HEK293 (cell line): Measurements from ENCODE around the gene AOAH.

Experiments used
- CTCF ChIP-seq: fragments of 450-650 bp; formaldehyde crosslinking; IDR thresholded peaks from 2 replicates; pipeline ENCODE4 v1.5.1; 2016; ENCODE audit warnings: missing biosample characterization, missing genetic modification characterization
- GLI2 ChIP-seq: fragments of 450-650 bp; formaldehyde crosslinking; IDR thresholded peaks from 2 replicates; pipeline ENCODE4; 2017; ENCODE audit warnings: missing biosample characterization, missing genetic modification characterization, low read depth, borderline replicate concordance
- GLIS2 ChIP-seq: fragments of 450-650 bp; formaldehyde crosslinking; IDR thresholded peaks from 2 replicates; pipeline ENCODE4 v1.5.1; 2016; ENCODE audit warnings: missing biosample characterization, missing genetic modification characterization
- PRDM10 ChIP-seq: fragments of 450-650 bp; formaldehyde crosslinking; IDR thresholded peaks from 2 replicates; pipeline ENCODE4 v1.5.1; 2016; ENCODE audit warnings: missing biosample characterization, missing genetic modification characterization
- SETDB1 ChIP-seq: IDR thresholded peaks from one replicate; pipeline ENCODE4 v1.6.1; 2017; ENCODE audit warnings: mild to moderate bottlenecking, low read length, moderate library complexity, mixed read lengths; ENCODE audit not compliant: insufficient read length
- TCF7L2 ChIP-seq: IDR thresholded peaks from 2 replicates; pipeline ENCODE4 v1.6.1; 2011; ENCODE audit warnings: low read depth, mild to moderate bottlenecking, inconsistent platforms, low read length, moderate library complexity, borderline replicate concordance
- ZBTB1 ChIP-seq: fragments of 450-650 bp; formaldehyde crosslinking; IDR thresholded peaks from 2 replicates; pipeline ENCODE4 v1.5.1; 2016; ENCODE audit warnings: missing biosample characterization, missing genetic modification characterization
- ZBTB17 ChIP-seq: fragments of 450-650 bp; formaldehyde crosslinking; IDR thresholded peaks from 2 replicates; pipeline ENCODE4 v1.5.1; 2016; ENCODE audit warnings: missing biosample characterization, missing genetic modification characterization
- ZBTB7A ChIP-seq: fragments of 450-650 bp; formaldehyde crosslinking; IDR thresholded peaks from 2 replicates; pipeline ENCODE4 v1.5.1; 2016; ENCODE audit warnings: low read depth, missing biosample characterization, missing genetic modification characterization
- ZBTB8A ChIP-seq: fragments of 450-650 bp; formaldehyde crosslinking; IDR thresholded peaks from 2 replicates; pipeline ENCODE4 v1.5.1; 2016; ENCODE audit warnings: missing biosample characterization, missing genetic modification characterization
- ZNF121 ChIP-seq: fragments of 450-650 bp; formaldehyde crosslinking; IDR thresholded peaks from 2 replicates; pipeline ENCODE4 v1.5.1; 2016; ENCODE audit warnings: missing biosample characterization, missing genetic modification characterization
- ZNF24 ChIP-seq: fragments of 450-650 bp; formaldehyde crosslinking; IDR thresholded peaks from 2 replicates; pipeline ENCODE4 v1.5.1; 2016; ENCODE audit warnings: missing biosample characterization, missing genetic modification characterization
- ZNF624 ChIP-seq: fragments of 450-650 bp; formaldehyde crosslinking; IDR thresholded peaks from 2 replicates; pipeline ENCODE4 v1.5.1; 2017; ENCODE audit warnings: missing biosample characterization, missing genetic modification characterization

GRCh38 chr7:36626111-36626510 is 98.2 kb downstream of the AOAH start:
- TF ChIP-seq CTCF (tag by site-specific recombination) (no peak), ZNF121 (tag by site-specific recombination) (no peak), ZBTB1 (tag by site-specific recombination) (no peak), ZBTB7A (tag by site-specific recombination) (no peak), PRDM10 (tag by site-specific recombination) (no peak), ZBTB8A (tag by site-specific recombination) (no peak), ZNF24 (tag by site-specific recombination) (no peak), ZNF624 (tag by site-specific recombination) (no peak), GLIS2 (no peak), GLI2 (tag by site-specific recombination) (no peak), ZBTB17 (tag by site-specific recombination) (no peak), TCF7L2 (no peak), SETDB1 (no peak)
